Measurements from ENCODE around the gene SBSN.

DNA sequence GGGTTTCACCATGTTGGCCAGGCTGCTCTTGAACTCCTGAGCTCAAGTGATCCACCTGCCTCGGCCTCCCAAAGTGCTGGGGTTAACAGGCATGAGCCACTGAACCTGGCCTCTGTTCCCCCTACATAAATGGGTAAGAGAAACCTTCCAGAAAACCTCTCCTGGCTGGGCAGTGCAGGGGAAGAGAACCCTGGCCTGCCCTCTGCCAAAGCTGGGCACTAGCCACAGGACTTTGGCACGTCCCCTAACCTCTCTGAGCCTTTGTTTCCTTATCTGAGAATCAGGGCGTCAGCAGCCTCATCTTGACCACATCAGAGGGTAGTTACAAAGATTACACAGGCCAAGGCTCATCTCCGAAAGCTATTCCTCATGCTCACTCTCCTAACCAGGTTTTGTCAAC lies 2.2 kb downstream of the SBSN start:
- TF ChIP-seq, protein P1, sequence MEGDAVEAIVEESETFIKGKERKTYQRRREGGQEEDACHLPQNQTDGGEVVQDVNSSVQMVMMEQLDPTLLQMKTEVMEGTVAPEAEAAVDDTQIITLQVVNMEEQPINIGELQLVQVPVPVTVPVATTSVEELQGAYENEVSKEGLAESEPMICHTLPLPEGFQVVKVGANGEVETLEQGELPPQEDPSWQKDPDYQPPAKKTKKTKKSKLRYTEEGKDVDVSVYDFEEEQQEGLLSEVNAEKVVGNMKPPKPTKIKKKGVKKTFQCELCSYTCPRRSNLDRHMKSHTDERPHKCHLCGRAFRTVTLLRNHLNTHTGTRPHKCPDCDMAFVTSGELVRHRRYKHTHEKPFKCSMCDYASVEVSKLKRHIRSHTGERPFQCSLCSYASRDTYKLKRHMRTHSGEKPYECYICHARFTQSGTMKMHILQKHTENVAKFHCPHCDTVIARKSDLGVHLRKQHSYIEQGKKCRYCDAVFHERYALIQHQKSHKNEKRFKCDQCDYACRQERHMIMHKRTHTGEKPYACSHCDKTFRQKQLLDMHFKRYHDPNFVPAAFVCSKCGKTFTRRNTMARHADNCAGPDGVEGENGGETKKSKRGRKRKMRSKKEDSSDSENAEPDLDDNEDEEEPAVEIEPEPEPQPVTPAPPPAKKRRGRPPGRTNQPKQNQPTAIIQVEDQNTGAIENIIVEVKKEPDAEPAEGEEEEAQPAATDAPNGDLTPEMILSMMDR (IDR thresholded peaks at IDR 0.05) = no peak
- no peak for TF ChIP-seq POLR2A (IDR thresholded peaks at IDR 0.05)
